Fibroblast of the aortic adventitia (primary cell): ENCODE results near the gene ARL16. TPM values are rescaled to one million over a fixed set of nuclear protein-coding genes. Genes with fewer than 3 reads are reported as not detected.

Source experiments
- DNase-seq: peaks from one replicate; pipeline ENCODE4 v3.0.0-alpha.2; 2010; ENCODE audit warnings: low read depth
- H3K4me3 ChIP-seq: 2 replicates; pipeline ENCODE4 v1.5.1; 2011; ENCODE audit warnings: low read depth, mild to moderate bottlenecking, control low read depth, low read length, moderate library complexity
- CTCF ChIP-seq: IDR thresholded peaks from 2 replicates; pipeline ENCODE4 v1.5.1; 2011; ENCODE audit warnings: mild to moderate bottlenecking, low read length, control low read depth, inconsistent platforms; ENCODE audit not compliant: insufficient read depth
- total RNA-seq: library from RNA; depleted of rRNA; stranded (reverse); fragments of >200 nt; gene quantifications from 2 replicates; pipeline ENCODE4 v1.2.3, GENCODE V29; 2012; ENCODE audit warnings: low replicate concordance

The ARL16 gene
- total RNA-seq, 1 donor = 26.4 TPM

DNA sequence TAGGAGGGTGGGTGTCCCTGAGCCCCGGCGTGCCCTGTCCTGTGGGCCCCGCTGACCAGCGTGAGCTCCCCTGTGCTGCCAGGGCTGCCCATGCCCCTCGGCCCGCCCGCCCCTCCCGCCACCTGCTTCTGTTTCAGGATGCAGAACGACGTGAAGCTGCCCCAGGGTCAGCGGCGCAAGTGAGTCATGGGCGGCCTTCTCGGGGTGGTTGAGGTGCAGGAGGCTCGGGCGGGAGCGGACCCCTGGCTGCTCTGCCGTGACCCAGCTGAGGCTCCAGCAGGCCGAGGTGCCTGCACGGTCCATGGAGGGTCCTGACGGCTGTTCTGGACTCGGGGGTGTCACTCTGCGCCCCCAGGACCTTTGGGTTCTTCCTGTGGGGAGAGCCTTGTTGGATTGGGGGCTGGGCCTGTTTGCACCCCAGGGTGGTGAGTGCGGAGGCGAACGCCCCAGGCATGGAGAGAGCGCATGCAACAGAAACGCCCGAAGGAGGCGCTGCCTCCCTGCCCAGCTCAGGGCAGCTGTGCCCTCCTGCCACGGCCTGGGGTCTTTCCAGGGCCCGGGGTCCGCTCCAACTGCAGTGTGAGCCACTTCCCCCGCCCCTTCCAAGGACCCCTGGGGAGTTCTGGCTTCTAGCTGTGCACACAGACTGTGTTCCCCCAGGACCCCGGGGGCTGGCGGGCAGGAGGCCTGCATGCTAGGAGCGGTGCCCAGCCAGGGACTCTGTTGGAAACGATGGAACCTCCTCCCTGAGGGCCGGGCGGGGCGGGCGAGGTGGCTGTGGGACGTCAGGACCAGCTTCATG lies 32.5 kb upstream of the ARL16 start:
- no peak for TF ChIP-seq CTCF

DNA sequence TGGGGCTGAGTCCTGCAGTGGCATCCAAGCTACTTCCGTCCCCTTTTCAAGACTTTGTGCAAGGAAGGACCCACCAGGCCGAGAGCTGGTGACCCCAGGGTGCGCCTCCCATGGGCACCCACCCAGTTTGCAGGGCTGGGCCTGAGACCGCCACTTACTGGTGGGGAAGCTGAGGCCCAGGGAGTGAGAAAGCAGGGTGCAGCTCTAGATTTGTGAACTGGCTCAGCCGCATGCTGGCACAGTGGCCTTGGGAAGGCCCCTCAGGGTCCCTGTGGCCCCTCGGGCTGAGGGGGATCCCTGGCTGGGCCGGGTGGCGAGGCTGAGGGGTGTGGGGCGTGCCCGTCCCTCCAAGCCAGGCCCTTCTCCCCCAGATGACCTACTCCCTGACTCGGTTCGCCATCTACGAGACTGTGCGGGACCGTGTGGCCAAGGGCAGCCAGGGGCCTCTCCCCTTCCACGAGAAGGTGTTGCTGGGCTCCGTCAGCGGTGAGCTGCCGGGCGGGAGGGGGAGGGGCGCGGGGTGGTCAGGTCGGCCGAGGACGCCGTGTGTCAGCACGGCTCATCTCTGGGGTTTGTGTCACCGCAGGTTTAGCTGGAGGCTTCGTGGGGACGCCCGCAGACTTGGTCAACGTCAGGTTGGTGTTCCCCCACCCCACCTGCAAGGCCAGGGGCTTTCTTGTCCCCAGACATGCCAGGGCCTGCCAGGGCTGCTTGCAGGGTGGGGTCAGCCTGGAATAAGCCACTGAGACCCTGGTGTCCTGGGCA lies 31.7 kb upstream of the ARL16 start:
- no peak overlapping the region for H3K4me3 ChIP-seq
- no peak for TF ChIP-seq CTCF
- no peak for DNase-seq

More for the DNA sequence above, 32.5 kb upstream of the ARL16 start:
- H3K4me3 ChIP-seq = no peak overlapping the region
- no peak for DNase-seq

GRCh38 chr17:81714412-81715106 lies 31.0 kb upstream of the ARL16 start:
- TF ChIP-seq CTCF = no peak
- H3K4me3 ChIP-seq = no peak overlapping the region
- DNase-seq = no peak

GRCh38 chr17:81713556-81714411 lies 30.2 kb upstream of the ARL16 start:
- peak overlapping the region; percentile 9 for H3K4me3 ChIP-seq
- no peak for TF ChIP-seq CTCF

DNA sequence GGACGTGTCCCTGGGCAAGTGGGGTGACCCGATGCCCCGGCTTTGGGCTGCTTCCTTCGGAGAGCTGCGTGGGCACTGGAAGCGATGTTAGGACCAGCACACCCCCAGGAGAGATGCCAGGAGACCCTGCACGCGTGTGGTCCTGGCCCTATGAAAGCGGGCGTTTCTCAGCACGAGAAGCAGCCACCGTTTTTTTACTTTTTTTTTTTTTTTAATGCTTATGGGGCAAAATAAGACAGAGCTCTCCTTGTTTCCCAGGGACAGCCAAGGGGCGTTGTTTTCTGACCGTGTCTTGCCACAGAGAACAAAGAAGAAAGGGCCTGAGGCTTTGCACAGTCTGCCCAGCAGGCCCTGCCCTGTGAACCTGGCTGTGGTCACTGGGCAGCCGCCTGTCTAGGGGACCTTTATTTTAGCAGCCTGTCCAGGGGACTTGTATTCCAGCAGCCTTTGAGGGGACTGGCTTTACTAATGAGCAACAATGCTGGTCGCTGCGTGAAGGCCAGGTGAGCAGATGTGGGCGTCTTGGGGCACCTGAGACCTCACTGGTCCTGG lies 29.5 kb upstream of the ARL16 start:
- H3K4me3 ChIP-seq = peak overlapping the region; percentile 72
- TF ChIP-seq CTCF = no peak
- DNase-seq = no peak

More at GRCh38 chr17:81713556-81714411, 30.2 kb upstream of the ARL16 start:
- no peak for DNase-seq
